Cortex of kidney (tissue), 1 donor: ENCODE results near the gene CCR8.
"Not testable (repeated sequence)": the region's sequence is repeated elsewhere in the genome, so short reads cannot be mapped to it uniquely, and the experiment has no call there.

ENCODE experiments used
- DNase-seq: peaks from one replicate; lab custom pipeline; 2025; lab: John Stamatoyannopoulos, UW

Gene CCR8

DNA sequence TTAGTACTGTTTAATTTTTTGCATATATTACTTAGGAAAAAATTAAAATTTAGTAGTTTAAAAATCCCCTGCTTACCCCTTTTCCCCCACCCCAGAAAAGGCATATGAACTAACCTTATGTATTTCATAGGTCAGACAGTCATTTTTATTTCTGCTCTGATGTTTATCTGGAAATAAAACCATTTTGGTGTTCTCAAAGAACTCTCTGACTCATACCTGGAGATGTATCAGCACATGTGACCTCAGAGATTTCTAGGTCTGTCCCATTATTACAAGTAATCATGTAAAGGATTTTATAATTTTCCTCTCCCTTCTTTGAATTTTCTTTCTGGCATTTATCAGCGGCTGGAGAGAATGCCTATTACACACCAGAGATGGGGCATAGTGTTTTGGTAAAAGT is 14.1 kb upstream of the CCR8 start:
- no peak for DNase-seq

DNA sequence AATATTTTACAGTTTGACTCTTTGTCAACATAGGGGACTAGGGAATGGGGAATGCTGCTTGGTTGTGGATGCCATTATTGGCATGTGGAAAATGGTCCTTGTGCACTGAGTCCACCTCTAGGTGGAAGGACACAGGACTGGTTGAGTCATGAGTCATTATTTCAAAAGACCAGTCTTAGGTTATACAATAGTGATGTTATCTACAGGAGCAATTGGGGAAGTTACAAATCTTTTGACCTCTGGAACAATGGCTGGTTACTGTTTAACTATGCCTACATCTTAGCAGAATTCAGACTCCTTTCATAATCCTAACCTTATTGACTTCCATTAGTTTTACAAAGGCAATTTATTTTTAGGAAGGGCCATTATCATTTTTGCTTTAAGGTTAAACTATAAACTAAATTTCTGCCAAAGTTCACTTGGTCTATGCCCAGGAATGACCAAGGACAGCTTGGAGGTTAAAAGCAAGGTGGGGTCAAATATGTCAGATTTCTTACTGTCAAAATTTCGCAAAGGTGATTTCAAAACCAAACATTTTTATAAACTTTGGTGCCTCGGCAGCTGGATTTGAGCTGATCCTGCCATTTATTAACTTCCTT is 11.8 kb upstream of the CCR8 start:
- DNase-seq = no peak

DNA sequence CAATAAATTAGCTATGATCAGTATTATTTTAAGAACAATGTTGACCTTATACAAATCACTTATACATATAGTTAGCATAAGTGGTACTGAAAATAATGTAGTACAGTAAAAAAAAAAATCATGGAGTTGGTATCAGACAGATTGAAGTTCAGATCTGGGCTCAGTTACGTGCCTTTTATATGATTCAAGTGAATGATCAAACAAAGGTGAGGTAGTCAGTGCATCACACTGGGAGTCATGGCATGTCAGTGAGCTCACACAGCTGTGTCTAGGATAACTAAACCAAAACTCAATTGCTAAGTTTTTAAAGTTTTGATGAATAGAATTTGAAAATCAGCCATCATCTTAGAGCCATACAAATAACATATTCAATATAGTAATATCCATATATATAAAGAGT is 11.2 kb upstream of the CCR8 start:
- DNase-seq = no peak

DNA sequence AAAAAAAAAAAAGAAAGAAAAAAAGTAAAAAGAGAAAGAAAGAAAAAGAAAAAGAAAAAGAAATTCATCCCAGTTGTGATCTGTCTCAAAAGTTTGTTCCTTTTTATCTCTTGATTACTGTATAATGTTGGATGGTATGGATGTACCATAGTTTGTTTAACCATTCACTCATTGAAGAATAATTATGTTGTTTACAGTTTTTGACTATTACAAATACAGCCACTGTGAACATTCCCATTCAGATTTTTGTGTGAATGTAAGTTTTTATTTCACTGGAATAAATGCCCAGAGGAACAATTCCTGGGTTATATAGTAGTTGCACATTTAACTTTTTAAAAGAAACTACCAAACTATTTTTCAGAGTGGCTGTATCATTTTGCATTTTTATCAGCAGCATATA is 10.3 kb upstream of the CCR8 start:
- DNase-seq = no peak

DNA sequence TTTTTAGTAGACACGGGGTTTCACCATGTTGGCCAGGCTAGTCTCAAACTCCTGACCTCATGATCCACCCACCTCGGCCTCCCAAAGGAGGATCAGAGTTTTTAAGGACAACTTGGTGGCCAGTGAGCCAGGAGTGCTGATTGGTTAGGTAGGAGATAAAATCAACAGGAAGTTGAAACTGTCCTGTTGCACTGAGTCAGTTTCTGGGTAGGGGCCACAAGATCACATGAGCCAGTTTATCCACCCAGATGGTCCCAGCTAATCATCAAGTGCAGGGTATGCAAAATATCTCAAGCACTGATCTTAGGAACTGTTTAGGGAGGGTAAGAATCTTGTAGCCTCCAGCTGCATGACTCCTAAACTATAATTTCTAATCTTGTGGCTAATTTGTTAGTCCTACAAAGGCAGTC is 7.9 kb upstream of the CCR8 start:
- not testable (repeated sequence) for DNase-seq

DNA sequence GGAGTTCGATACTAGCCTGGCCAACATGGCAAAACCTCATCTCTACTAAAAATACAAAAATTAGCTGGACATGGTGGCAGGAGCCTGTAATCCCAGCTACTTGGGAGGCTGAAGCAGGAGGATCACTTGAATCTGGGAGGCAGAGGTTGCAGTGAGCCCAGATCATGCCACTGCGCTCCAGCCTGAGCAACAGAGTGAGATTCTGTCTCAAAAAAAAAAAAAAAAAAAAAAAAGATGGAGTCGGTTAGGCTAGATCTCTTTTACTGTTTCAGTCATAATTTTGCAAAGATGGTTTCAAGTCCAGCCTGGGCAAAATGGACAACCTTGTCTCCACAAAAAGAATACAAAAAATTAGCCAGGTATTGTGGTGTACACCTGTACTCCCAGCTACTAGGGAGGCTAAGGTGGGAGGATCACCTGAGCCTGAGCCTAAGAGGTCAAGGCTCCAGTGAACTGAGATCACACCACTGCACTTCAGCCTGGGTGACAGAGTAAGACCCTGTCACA is 7.2 kb upstream of the CCR8 start:
- not testable (repeated sequence) for DNase-seq

DNA sequence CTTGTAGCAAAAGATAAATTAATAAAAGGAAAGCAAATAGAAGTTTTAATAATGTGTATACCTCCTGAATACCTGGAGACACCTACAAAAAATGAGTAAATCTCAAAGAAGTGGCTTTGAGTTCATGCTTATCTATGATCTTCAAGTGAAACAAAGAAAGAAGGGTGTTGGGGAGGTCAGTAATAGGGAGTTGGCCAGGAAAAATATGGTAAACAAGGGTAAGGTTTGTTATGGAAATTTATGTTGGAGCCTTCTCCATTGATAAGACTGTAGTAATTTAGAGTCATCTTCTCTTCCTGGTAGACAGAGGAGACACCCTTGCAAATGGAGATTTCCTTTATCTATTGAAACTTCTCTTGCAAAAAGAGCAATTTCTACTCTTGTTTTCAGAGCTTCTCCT is 6.6 kb upstream of the CCR8 start:
- no peak for DNase-seq

DNA sequence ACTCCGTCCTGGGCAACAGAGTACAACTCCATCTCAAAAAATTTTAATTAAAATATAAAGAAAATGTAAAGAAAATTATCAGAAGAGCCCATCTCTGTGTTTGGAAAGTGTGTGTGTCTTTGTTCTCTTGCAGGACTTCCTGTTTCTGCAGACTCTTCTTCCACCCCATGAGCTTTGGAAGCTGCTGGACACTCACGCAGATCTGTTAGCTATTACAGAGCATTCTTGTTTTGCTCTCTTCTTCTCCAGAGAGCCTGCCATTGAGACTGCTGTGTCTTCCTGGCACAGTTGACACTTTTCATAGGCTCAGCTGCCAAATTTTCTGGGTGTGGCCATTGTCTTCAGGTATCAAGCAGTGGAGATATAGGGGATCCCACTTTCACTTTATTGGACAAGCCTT is 6.0 kb upstream of the CCR8 start:
- DNase-seq = no peak

DNA sequence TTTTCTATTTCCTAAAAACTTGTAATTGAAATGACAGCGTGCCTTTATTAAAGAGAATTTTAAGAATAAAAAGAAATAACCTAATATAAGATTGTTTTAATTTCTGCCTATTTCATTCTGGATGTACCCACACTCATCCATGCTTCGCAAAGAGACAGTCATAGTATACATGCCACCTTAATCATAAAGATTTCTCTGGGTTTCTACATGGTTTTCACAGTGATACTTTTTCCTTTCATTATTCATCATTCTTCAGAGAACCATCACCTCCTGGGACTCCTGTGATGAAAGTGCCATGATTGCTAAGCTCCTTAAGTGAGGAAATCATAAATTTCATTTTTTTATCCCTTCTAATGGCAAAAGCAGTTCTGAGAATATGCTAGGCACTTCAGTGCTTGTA is 4.3 kb upstream of the CCR8 start:
- no peak for DNase-seq

DNA sequence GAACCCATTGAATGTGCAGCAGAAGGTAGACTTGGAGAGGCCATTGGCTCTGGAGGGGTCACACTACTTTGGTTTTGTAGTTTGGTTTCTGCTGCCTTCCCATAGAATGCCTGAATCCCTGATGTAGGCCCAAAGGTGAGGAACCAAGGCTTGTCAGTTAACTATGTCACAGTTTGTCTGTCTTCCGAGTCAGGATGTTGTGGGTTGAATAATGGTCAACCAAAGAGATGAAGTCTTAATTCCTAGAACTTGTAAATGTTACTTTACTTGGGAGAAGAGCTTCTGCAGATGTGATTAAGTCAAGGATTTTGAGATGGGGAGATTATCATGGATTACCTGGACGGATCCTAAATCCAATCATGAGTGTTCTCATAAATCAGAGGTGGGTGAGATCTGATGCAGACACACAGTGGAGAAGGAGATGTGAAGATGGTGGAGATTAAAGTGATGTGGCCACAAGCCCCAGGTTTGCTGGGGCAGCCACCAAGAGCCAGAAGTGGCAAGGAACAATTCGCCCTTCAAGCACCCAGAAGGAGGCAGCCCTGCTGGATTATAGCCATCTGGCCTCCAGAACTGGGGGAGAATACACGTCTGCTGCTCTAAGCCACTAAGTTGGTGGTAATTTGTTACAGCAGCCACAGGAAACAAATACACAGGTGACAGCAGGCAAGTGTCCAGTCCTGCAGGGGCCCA is 2.3 kb upstream of the CCR8 start:
- DNase-seq = no peak

DNA sequence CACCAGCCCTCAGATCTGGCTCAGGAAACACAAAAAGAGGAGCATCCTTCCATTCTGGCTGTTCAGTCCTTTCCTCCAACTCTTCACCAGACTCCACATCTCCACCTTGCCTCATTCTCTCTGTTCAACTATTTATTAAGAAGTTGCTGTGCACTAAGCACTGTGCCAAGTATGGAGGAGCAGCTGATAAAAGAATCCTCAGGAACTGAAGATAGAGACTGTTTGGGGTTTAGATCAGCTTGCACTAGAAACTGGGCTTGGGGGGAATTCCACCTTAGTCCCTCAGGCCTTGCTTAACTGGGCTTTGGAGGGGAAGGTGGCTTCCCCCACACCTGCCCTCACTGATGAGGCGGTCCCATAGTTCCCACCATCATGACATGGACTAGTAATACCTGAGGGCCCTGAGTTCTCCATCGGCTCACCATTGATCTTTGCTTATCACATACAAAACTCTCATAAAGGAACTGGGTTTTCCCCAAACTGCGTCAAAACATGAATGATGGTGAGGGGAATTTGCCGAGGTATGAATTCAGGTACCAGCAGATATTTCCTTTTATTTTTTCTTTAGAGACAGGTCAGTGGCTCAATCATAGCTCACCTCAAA is 1.7 kb upstream of the CCR8 start:
- DNase-seq = no peak

DNA sequence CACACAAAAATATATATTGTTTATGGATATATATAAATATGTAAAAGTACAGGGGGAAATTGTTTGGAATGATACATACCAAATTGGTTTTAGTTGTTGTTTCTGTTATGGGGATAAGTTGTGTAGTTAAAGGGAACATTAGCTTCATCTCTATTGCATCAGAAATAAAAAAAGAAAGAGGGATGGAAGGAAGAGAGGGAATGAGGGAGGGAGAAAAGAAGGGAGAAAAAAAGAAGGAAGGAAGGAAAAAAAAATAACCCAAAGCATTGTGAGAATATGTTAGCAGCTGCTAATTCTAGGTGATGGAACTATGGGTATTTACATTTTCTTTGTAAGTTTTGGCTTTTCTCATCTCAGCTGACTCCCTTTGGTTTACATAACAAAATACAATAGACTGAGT is 1.3 kb downstream of the CCR8 start:
- no peak for DNase-seq

DNA sequence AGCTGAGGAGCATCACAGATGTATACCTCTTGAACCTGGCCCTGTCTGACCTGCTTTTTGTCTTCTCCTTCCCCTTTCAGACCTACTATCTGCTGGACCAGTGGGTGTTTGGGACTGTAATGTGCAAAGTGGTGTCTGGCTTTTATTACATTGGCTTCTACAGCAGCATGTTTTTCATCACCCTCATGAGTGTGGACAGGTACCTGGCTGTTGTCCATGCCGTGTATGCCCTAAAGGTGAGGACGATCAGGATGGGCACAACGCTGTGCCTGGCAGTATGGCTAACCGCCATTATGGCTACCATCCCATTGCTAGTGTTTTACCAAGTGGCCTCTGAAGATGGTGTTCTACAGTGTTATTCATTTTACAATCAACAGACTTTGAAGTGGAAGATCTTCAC is 3.0 kb downstream of the CCR8 start:
- DNase-seq = no peak

DNA sequence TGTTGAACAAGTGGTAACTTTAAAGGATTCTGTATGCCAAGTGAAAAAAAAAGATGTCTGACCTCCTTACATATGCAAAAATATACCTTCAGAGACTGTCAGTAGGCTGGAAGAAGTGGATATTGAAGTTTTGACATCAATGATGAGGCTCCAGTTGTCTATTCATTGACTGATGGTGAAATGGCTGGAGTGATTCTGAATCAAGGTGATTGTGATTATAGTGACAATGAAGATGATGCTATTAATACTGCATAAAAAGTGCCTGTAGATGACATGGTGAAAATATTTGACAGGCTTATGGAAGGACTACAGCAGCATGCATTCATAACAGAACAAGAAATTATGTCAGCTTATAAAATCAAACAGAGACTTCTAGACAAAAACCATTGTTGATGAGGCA is 4.1 kb downstream of the CCR8 start:
- no peak for DNase-seq

DNA sequence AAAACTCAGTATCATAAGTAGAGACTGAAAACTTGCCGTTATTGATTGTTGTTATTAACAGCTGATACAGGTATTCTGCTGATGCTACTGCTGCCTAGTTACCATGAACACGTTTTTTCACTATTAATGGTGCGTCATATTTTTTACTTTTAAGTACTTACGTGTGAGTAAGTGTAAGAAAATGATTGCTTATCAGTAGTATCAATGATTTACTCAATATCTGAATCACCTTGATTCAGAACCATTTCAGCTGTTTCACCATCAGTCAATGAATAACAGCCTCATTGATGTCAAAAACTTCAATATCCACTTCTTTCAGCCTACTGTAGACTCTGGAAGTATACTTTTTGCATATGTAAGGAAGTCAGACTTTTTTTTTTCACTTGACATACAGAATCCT is 4.7 kb downstream of the CCR8 start:
- DNase-seq = no peak

DNA sequence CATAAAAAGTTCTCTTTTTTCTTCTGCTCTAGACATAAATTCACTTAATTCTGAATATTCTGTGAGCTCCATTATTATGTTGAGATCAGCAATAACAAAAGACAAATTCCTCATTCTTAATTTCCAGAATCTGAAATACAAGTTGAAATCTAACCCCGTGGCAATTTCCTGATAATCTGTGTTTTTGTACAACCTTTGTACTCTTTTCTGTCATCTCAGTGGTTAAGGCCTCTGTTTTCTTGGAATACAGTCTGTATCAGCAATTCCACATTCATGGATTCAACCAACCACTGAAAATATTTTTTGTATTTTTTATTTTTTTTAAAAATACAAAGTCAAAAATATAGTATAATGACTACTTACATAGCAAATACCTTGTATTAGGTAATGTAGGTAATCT is 8.7 kb downstream of the CCR8 start:
- no peak for DNase-seq

DNA sequence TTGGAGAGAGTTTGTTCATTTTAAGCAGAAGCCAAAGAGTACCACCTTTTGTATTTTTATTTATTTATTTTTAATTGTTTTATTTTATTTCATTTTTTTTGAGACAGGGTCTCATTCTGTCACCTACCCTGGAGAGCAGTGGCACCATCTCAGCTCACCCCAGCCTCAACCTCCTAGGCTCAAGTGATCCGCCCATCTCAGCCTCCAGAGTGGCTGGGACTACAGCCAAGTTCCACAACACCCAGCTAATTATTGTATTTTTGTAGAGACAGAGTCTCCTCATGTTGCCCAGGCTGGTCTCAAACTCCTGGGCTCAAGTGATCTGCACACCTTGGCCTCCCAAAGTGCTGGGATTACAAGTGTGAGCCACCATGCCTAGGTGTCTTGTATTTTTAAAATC is 9.6 kb downstream of the CCR8 start:
- no peak for DNase-seq

DNA sequence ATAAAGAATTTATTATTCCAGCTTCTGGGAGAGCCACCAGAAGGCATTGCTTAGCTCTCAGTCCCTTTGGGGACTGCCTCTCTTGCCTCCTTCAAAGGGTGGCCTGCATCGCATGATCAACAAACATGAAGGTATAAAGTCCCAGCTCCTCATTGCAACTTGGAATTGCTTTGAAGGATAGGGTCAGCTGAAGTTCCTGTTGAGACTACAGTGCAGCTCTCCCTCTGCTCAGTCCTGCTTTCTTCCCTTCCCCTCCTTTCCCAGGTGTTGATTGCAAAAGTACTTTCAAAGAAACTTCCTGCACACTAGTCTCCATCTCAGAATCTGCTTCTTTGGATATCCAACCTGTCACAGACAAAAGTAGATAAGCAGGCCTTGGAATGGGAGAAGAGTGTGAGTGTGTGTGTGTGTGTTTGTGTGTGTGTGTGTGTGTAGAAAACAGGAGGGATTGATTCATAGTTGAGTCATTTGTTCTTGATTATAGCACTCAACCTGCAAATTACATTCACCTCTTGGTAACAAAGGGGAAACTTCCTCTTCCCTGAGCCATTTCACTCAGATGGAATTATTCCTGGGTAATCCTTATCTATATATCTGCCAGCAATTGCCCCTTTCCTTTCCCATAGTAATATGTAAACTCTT is 13.7 kb downstream of the CCR8 start:
- no peak for DNase-seq

DNA sequence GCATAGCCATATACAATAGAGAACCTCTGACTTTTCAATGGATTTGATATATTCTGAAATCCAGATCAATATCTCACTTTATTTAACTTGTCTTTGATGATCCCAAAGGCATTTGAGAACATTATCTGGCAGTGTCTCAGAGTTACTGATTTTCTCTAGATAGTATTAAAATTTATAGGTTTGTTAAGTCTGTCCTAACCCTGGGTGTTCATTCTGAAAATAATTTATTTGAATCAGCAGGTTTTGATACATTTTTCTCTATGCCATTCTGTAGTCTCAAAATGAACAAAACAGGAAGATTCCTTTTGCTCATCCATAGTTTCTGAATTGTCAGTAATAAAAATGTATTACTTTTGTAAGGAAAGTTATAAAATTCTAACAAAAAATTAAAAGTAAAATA is 14.3 kb downstream of the CCR8 start:
- no peak for DNase-seq

DNA sequence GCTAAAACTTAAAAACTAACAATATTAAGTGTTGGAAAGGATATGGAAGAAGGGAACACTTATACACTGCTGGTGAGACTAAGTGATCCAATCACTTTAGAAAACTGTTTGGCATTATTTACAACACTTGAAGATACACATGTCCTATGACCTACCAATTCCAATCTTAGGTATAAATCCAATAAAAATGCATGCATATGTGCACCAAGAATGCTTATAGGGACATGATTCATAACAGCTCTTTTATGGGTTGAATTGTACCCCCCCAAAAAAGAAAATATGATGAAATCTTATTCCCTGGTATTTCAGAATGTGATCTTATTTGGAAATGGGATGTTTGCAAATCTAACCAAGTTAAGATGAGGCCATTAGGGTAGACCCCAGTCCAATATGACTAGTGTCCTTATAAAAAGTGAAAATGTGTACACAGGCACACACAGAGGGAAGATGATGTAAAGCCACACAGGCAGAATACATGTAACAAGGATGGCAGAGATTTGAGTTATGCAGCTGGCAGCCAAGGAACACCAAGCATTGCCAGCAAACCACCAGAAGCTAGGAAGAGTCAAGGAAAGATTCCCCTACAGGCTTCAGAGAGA is 15.3 kb downstream of the CCR8 start:
- no peak for DNase-seq

DNA sequence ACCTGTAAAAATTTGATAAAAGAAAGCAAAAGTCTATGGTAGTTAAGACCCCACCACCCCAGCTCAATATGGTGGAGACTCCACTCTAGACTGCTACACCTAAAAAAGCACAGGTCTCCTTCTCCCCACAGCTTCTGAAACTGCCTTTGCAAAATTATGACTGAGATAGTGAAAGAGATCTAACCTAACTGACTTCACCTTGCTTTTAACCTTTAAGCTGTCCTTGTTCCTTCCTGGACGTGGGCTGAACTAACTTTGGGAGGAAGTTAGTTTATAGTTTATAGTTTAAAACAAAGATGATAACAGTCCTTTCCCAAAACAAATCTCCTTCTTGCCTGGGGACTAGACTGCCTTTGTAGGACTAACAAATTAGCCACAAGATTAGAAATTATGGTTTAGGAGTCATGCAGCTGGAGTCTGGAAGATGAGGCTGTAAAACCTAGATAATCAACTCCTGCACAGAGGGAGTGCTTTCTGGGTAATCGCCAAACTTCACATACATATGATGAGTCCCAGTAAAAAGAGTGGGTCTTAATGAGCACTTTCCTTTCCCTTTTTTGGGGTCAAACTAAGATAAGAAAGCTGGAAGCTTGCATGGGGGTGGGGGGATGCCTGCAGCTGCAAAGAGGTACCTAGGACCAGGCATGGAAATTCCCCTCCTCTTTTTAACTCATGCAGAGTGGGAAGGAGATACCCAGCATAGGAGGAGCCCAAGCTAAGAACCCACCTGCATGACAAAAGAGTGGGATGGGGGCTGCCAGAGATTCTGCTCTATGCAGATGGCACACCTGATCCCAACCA is 17.5 kb downstream of the CCR8 start:
- no peak for DNase-seq

DNA sequence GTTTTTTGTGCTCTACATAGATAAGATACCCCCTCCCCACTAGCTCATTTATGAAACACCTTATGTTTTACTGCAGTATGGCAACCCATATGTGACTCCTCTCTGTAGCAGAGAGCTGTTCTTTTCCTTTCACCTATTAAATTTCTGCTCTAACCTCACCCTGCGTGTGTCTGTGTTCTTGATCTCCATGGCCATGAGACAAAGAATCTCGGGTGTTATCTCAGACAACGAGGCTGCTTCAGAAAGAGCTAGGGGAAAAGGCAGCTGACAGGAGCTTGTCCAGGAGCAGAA is 18.0 kb downstream of the CCR8 start:
- DNase-seq = no peak
